ENCODE measurements around the gene CES2.
"Not testable (repeated sequence)": the region's sequence is repeated elsewhere in the genome, so short reads cannot be mapped to it uniquely, and the experiment has no call there.

The CES2 gene

DNA sequence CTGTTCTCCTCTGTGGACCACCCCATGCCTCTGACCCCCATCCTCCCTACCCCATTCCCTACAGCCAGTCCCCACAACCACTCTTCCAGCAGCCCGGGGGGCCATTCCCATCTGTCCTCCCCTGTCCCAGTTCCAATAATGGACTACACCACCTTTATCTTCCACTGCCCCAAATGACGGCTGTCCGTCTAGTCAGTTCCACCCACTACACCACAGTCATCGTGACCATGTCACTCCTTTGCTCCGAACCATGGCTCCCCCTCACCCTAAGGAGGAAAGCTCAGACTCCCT, 39.7 kb upstream of the CES2 start:
- H3K36me3 ChIP-seq (ENCODE audit: control insufficient read depth, insufficient read depth, low read length, severe bottlenecking): peaks cover 13% of the 10 kb centered on the region
- H3K4me1 ChIP-seq (ENCODE audit: control insufficient read depth, insufficient read depth, low read length): peaks cover 14% of the 10 kb centered on the region
- no peaks in the 10 kb centered on the region for H3K9me3 ChIP-seq (ENCODE audit: control insufficient read depth, low read length)
- peak overlapping the region; percentile 16 for H3K9ac ChIP-seq (ENCODE audit: low read length)
- H3K4me3 ChIP-seq (ENCODE audit: low read length): no peak overlapping the region
- no peak for DNase-seq (ENCODE audit: low read depth)
- no peaks in the 10 kb centered on the region for H3K27me3 ChIP-seq (replicated peaks; ENCODE audit: control insufficient read depth, insufficient read depth, low read length)

- H3K9me3 ChIP-seq (ENCODE audit: control insufficient read depth, low read length): no peaks in the 10 kb centered on the region
- H3K27me3 ChIP-seq (replicated peaks; ENCODE audit: control insufficient read depth, insufficient read depth, low read length): no peaks in the 10 kb centered on the region
- no peak for DNase-seq (ENCODE audit: low read depth)
- H3K4me3 ChIP-seq (ENCODE audit: low read length): no peak overlapping the region
- peaks cover 18% of the 10 kb centered on the region for H3K4me1 ChIP-seq (ENCODE audit: control insufficient read depth, insufficient read depth, low read length)
- H3K9ac ChIP-seq (ENCODE audit: low read length): peak overlapping the region; percentile 0
- H3K36me3 ChIP-seq (ENCODE audit: control insufficient read depth, insufficient read depth, low read length, severe bottlenecking): peaks cover 10% of the 10 kb centered on the region
Measured at GRCh38 chr16:66895999-66896398, 39.3 kb upstream of the CES2 start.

GRCh38 chr16:66896682-66897081, 38.6 kb upstream of the CES2 start:
- DNase-seq (ENCODE audit: low read depth); H3K4me3 ChIP-seq (ENCODE audit: low read length); H3K36me3 ChIP-seq (ENCODE audit: control insufficient read depth, insufficient read depth, low read length, severe bottlenecking); H3K9ac ChIP-seq (ENCODE audit: low read length); H3K27me3 ChIP-seq (replicated peaks; ENCODE audit: control insufficient read depth, insufficient read depth, low read length); H3K9me3 ChIP-seq (ENCODE audit: control insufficient read depth, low read length): not testable (repeated sequence)
- H3K4me1 ChIP-seq (ENCODE audit: control insufficient read depth, insufficient read depth, low read length): peaks cover 19% of the 10 kb centered on the region

GRCh38 chr16:66898207-66898606, 37.1 kb upstream of the CES2 start:
- Histone ChIP-seq H3K9me3 (ENCODE audit: control insufficient read depth, low read length) (no peaks in the 10 kb centered on the region), H3K9ac (ENCODE audit: low read length) (no peak overlapping the region), H3K4me3 (ENCODE audit: low read length) (no peak overlapping the region), H3K4me1 (ENCODE audit: control insufficient read depth, insufficient read depth, low read length) (peaks cover 19% of the 10 kb centered on the region), H3K36me3 (ENCODE audit: control insufficient read depth, insufficient read depth, low read length, severe bottlenecking) (peaks cover 4% of the 10 kb centered on the region), H3K27me3 (replicated peaks; ENCODE audit: control insufficient read depth, insufficient read depth, low read length) (no peaks in the 10 kb centered on the region)
- DNase-seq (ENCODE audit: low read depth): no peak

GRCh38 chr16:66898933-66899309, 36.4 kb upstream of the CES2 start:
- Histone ChIP-seq H3K36me3 (ENCODE audit: control insufficient read depth, insufficient read depth, low read length, severe bottlenecking) (peaks cover 4% of the 10 kb centered on the region), H3K4me3 (ENCODE audit: low read length) (no peak overlapping the region), H3K9ac (ENCODE audit: low read length) (no peak overlapping the region), H3K9me3 (ENCODE audit: control insufficient read depth, low read length) (no peaks in the 10 kb centered on the region), H3K27me3 (replicated peaks; ENCODE audit: control insufficient read depth, insufficient read depth, low read length) (no peaks in the 10 kb centered on the region), H3K4me1 (ENCODE audit: control insufficient read depth, insufficient read depth, low read length) (peaks cover 19% of the 10 kb centered on the region)
- no peak for DNase-seq (ENCODE audit: low read depth)

GRCh38 chr16:66899310-66899944, 35.9 kb upstream of the CES2 start:
- peak; percentile 79 for DNase-seq (ENCODE audit: low read depth)
- Histone ChIP-seq H3K4me1 (ENCODE audit: control insufficient read depth, insufficient read depth, low read length) (peaks cover 19% of the 10 kb centered on the region), H3K27me3 (replicated peaks; ENCODE audit: control insufficient read depth, insufficient read depth, low read length) (no peaks in the 10 kb centered on the region)

DNA sequence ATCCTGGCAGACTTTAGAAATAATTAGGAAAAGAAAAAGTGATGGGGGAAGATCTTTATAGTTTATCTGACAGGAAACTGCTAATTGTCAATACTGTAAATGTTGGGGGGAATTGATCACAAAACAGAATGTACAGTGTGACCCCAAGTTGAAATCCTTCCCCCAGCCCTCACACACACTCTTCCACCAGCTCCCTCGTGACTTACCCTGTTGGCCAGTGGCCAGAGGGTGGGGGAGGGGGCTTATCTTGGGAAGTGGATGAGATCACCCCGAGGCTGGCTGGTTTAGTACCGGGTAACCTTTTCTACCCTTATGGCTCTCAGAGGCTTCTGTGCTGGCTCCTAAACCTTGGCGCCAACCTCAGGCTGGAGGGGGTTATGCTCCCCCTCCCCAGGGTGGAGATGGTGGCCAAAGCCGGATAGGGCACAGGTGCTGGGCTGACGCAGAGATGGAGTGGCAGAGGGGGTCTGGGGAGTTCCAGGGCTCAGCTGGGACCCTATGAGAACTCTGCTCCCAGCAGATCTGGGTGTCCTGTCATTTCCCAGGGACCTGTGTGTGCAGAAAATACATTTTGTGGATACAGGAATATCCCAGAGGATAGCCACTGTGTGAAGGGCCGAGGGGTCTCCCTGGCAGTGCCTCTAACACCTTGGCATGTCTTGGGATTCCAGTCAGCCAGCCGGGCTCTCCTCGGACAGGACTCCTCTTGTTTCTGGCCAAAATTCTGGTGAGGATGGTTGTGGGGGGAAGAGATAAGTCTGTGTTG, 35.2 kb upstream of the CES2 start:
- H3K27me3 ChIP-seq (replicated peaks; ENCODE audit: control insufficient read depth, insufficient read depth, low read length): no peaks in the 10 kb centered on the region
- H3K9me3 ChIP-seq (ENCODE audit: control insufficient read depth, low read length): no peaks in the 10 kb centered on the region
- no peak overlapping the region for H3K9ac ChIP-seq (ENCODE audit: low read length)
- no peaks in the 10 kb centered on the region for H3K36me3 ChIP-seq (ENCODE audit: control insufficient read depth, insufficient read depth, low read length, severe bottlenecking)
- H3K4me1 ChIP-seq (ENCODE audit: control insufficient read depth, insufficient read depth, low read length): peaks cover 19% of the 10 kb centered on the region
- DNase-seq (ENCODE audit: low read depth): peak; percentile 59
- H3K4me3 ChIP-seq (ENCODE audit: low read length): no peak overlapping the region

More at GRCh38 chr16:66899310-66899944, 35.9 kb upstream of the CES2 start:
- Histone ChIP-seq H3K36me3 (ENCODE audit: control insufficient read depth, insufficient read depth, low read length, severe bottlenecking) (no peaks in the 10 kb centered on the region), H3K9ac (ENCODE audit: low read length) (no peak overlapping the region), H3K4me3 (ENCODE audit: low read length) (no peak overlapping the region), H3K9me3 (ENCODE audit: control insufficient read depth, low read length) (no peaks in the 10 kb centered on the region)

DNA sequence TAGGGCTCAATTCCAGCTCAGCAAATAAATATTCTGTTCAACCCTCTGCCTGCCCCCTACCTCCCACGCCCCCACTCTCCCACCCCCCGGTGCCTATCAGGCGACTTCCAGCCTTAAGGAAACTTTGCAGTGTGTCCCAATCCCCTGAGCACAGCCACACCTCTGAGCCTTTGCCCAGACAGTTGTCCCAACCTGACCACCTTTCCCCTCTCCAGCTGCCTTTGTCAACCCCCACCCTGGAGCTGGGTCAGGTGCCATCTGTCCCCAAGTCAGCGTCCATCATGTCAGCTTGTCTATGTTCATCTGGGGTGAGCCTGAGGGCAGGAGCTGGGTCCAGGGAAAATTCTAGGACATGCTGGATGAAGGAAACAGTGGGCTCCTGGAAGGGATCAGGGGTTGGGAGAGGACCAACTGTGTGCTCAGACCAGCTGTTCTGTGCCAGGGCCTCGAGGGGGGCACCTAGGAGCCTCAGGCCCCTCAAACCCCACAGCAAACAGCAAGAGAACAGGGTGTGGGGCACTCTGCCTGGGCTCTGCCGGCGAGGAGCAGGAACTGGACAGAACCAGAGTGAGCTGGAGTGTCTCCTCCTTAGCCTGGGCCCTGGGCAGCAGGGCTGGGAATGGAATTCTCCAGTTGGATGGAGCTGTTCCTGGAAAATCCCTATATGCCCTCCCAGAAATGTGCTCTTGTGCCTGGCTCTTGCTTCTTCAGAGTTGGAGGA, 34.4 kb upstream of the CES2 start:
- peak; percentile 35 for DNase-seq (ENCODE audit: low read depth)
- H3K9me3 ChIP-seq (ENCODE audit: control insufficient read depth, low read length): no peaks in the 10 kb centered on the region
- no peaks in the 10 kb centered on the region for H3K36me3 ChIP-seq (ENCODE audit: control insufficient read depth, insufficient read depth, low read length, severe bottlenecking)
- H3K9ac ChIP-seq (ENCODE audit: low read length): no peak overlapping the region
- H3K4me1 ChIP-seq (ENCODE audit: control insufficient read depth, insufficient read depth, low read length): peaks cover 19% of the 10 kb centered on the region
- peaks cover 4% of the 10 kb centered on the region for H3K27me3 ChIP-seq (replicated peaks; ENCODE audit: control insufficient read depth, insufficient read depth, low read length)
- H3K4me3 ChIP-seq (ENCODE audit: low read length): no peak overlapping the region

DNA sequence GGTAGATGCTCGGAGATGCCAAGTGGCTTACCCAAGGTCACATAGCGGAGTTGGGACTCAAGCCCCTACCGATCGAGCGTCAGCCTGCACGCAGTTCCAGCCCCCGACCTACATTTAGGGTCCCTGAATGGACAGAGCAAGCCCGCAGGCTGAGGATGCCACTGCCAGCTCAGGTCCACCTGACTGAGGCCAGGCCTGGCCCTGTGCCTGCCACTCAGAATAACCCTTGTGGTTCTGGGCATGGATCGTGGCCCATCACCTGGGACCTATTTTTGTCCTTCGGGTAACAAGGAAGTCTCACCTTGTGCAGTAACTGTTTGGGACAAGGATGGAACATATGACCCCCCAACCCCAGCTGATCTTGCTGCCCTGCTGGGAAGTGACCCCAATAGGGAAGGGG, 33.7 kb upstream of the CES2 start:
- DNase-seq (ENCODE audit: low read depth): no peak

GRCh38 chr16:66902648-66903543, 32.4 kb upstream of the CES2 start:
- no peaks in the 10 kb centered on the region for H3K36me3 ChIP-seq (ENCODE audit: control insufficient read depth, insufficient read depth, low read length, severe bottlenecking)
- no peak overlapping the region for H3K9ac ChIP-seq (ENCODE audit: low read length)
- H3K4me1 ChIP-seq (ENCODE audit: control insufficient read depth, insufficient read depth, low read length): peaks cover 19% of the 10 kb centered on the region
- peaks cover 10% of the 10 kb centered on the region for H3K27me3 ChIP-seq (replicated peaks; ENCODE audit: control insufficient read depth, insufficient read depth, low read length)
- no peaks in the 10 kb centered on the region for H3K9me3 ChIP-seq (ENCODE audit: control insufficient read depth, low read length)
- H3K4me3 ChIP-seq (ENCODE audit: low read length): no peak overlapping the region
- no peak for DNase-seq (ENCODE audit: low read depth)

More for the DNA sequence above, 33.7 kb upstream of the CES2 start:
- peaks cover 5% of the 10 kb centered on the region for H3K27me3 ChIP-seq (replicated peaks; ENCODE audit: control insufficient read depth, insufficient read depth, low read length)
- H3K36me3 ChIP-seq (ENCODE audit: control insufficient read depth, insufficient read depth, low read length, severe bottlenecking): no peaks in the 10 kb centered on the region
- H3K4me3 ChIP-seq (ENCODE audit: low read length): no peak overlapping the region
- no peaks in the 10 kb centered on the region for H3K9me3 ChIP-seq (ENCODE audit: control insufficient read depth, low read length)
- peaks cover 19% of the 10 kb centered on the region for H3K4me1 ChIP-seq (ENCODE audit: control insufficient read depth, insufficient read depth, low read length)
- H3K9ac ChIP-seq (ENCODE audit: low read length): no peak overlapping the region
